GM23338 (cell line): Measurements from ENCODE around the gene SENP6. TPM values are rescaled to one million over a fixed set of nuclear protein-coding genes. Genes with fewer than 3 reads are reported as not detected.
"Not testable (repeated sequence)": the region's sequence is repeated elsewhere in the genome, so short reads cannot be mapped to it uniquely, and the experiment has no call there.

Experiments used
- ATAC-seq: fragments of 200-7000 bp; cut with Tn5 transposase; 3 replicates; pipeline ENCODE4 v1.9.1; 2020
- DNase-seq: peaks from one replicate; pipeline ENCODE4 v3.0.0-alpha.2; 2015; ENCODE audit warnings: low spot score
- H2AFZ ChIP-seq: fragments of 200-600 bp; sonication (generic); 2 replicates; pipeline ENCODE4 v1.8.0; 2016; ENCODE audit warnings: antibody characterized with exemption, mild to moderate bottlenecking, moderate library complexity
- H3F3A ChIP-seq: fragments of 200-600 bp; sonication (generic); replicated peaks from 2 replicates; pipeline ENCODE4 v1.8.0; 2017; ENCODE audit warnings: antibody characterized with exemption, mixed run types, low read depth
- H3K27ac ChIP-seq: fragments of 200-600 bp; sonication (generic); 2 replicates; pipeline ENCODE4 v1.6.1; 2016; ENCODE audit warnings: low read depth
- H3K27me3 ChIP-seq: fragments of 200-600 bp; sonication (generic); 2 replicates; pipeline ENCODE4 v1.8.0; 2016; ENCODE audit warnings: mild to moderate bottlenecking, mixed run types, moderate library complexity; ENCODE audit not compliant: insufficient read depth
- H3K36me3 ChIP-seq: fragments of 200-600 bp; sonication (generic); 2 replicates; pipeline ENCODE4 v1.8.0; 2016; ENCODE audit warnings: mild to moderate bottlenecking; ENCODE audit not compliant: insufficient read depth
- H3K4me1 ChIP-seq: fragments of 200-600 bp; sonication (generic); 2 replicates; pipeline ENCODE4 v1.8.0; 2016; ENCODE audit warnings: mild to moderate bottlenecking, moderate library complexity; ENCODE audit not compliant: insufficient read depth
- H3K4me2 ChIP-seq: fragments of 200-600 bp; sonication (generic); 2 replicates; pipeline ENCODE4 v1.7.1; 2017; ENCODE audit warnings: mixed run types
- H3K4me3 ChIP-seq: fragments of 200-600 bp; sonication (generic); 2 replicates; pipeline ENCODE4 v1.6.1; 2016; ENCODE audit warnings: mixed run types
- H3K79me2 ChIP-seq: fragments of 200-600 bp; sonication (generic); replicated peaks from 2 replicates; pipeline ENCODE4 v1.8.0; 2017; ENCODE audit warnings: mild to moderate bottlenecking; ENCODE audit not compliant: insufficient read depth
- H3K9me2 ChIP-seq: fragments of 200-600 bp; sonication (generic); 2 replicates; pipeline ENCODE4 v1.8.0; 2017; ENCODE audit not compliant: insufficient read depth
- H4K20me1 ChIP-seq: fragments of 200-600 bp; sonication (generic); replicated peaks from 2 replicates; pipeline ENCODE4 v1.8.0; 2017; ENCODE audit warnings: mild to moderate bottlenecking; ENCODE audit not compliant: insufficient read depth
- H3K27ac Mint-ChIP-seq: 2 replicates; pipeline ENCODE4 v1.8.0; 2020; ENCODE audit warnings: inconsistent platforms, mild to moderate bottlenecking, moderate library complexity, mixed read lengths
- H3K27me3 Mint-ChIP-seq: 3 replicates; pipeline ENCODE4 v1.8.0; 2022; ENCODE audit warnings: low read depth, mild to moderate bottlenecking, moderate library complexity, mixed read lengths, inconsistent platforms; ENCODE audit not compliant: insufficient read depth, poor library complexity
- H3K36me3 Mint-ChIP-seq: 3 replicates; pipeline ENCODE4 v1.8.0; 2021; ENCODE audit warnings: low read depth, mild to moderate bottlenecking, inconsistent platforms, moderate library complexity, mixed read lengths
- H3K4me1 Mint-ChIP-seq: 3 replicates; pipeline ENCODE4 v1.8.0; 2020; ENCODE audit warnings: mild to moderate bottlenecking, inconsistent platforms, mixed read lengths
- H3K4me3 Mint-ChIP-seq: 3 replicates; pipeline ENCODE4 v1.8.0; 2021; ENCODE audit warnings: moderate library complexity, mild to moderate bottlenecking, inconsistent platforms, mixed read lengths
- H3K9me3 Mint-ChIP-seq: 3 replicates; pipeline ENCODE4 v1.8.0; 2020; ENCODE audit warnings: moderate library complexity, mild to moderate bottlenecking, inconsistent platforms, mixed read lengths
- CREB1 ChIP-seq: fragments of 250-450 bp; sonication (Bioruptor Pico); IDR thresholded peaks from 2 replicates; pipeline ENCODE4 v1.5.0; 2020; ENCODE audit warnings: low read depth, mild to moderate bottlenecking, moderate library complexity
- ETS1 ChIP-seq: IDR thresholded peaks from 2 replicates; pipeline ENCODE4 v1.6.1; 2016; ENCODE audit warnings: antibody characterized with exemption
- POLR2AphosphoS5 ChIP-seq: IDR thresholded peaks from 2 replicates; pipeline ENCODE4 v1.6.1; 2016; ENCODE audit warnings: antibody characterized with exemption, low read depth
- STAT1 ChIP-seq: IDR thresholded peaks from one replicate; pipeline ENCODE4 v1.6.1; 2016; ENCODE audit warnings: antibody characterized with exemption; ENCODE audit not compliant: unreplicated experiment
- ZNF331 ChIP-seq: fragments of 250-450 bp; sonication (Bioruptor Pico); IDR thresholded peaks from 2 replicates; pipeline ENCODE4 v1.5.0; 2020; ENCODE audit warnings: low read depth, mild to moderate bottlenecking, moderate library complexity
- ZNF462 ChIP-seq: fragments of 250-450 bp; sonication (Bioruptor Pico); IDR thresholded peaks from 2 replicates; pipeline ENCODE4 v1.5.0; 2020; ENCODE audit warnings: mild to moderate bottlenecking, moderate library complexity
- polyA plus RNA-seq: library from polyadenylated mRNA; unstranded; fragments of >200 nt; fragmentation: Nextera tagmentation; extraction: Ambion mirVana; gene quantifications from 2 replicates; pipeline ENCODE4 v1.2.1, GENCODE V29; 2016
- total RNA-seq: library from RNA; depleted of rRNA; stranded (reverse); fragments of >200 nt; shearing (Covaris generic); gene quantifications from 2 replicates; pipeline ENCODE4 v1.2.3, GENCODE V29; 2014

Gene SENP6
- total and polyA plus RNA-seq, 2 experiments from 2014 or later: 66.6 to 114 TPM

- TF ChIP-seq ZNF462 (CRISPR knock-in tag): no peak
- no peak for TF ChIP-seq CREB1
- no peak for TF ChIP-seq ZNF331 (CRISPR knock-in tag)
- TF ChIP-seq STAT1: no peak
- no peak for TF ChIP-seq ETS1
- no peak for TF ChIP-seq POLR2AphosphoS5
Observed at GRCh38 chr6:75626561-75626960, 24.9 kb downstream of the SENP6 start (continued).

DNA sequence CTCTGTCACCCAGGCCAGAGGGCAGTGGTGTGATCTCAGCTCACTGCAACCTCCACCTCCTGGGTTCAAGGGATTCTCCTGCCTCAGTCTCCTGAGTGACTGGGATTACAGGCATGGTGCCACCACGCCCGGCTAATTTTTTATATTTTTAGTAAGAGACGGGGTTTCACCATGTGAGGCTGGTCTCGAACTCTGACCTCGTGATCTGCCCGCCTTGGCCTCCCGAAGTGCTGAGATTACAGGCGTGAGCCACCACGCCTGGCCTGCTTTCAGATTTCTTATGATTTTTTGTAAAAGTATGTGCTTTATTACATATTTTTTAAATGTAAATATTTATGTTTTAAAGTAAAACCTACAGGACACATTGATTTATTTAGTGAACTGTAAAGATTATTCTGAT lies 26.0 kb downstream of the SENP6 start:
- H3K4me3 ChIP-seq, H3K4me3 Mint-ChIP-seq, H3K9me3 Mint-ChIP-seq, H3K27me3 Mint-ChIP-seq, H3K27me3 ChIP-seq, DNase-seq, H3K4me1 ChIP-seq, H3K27ac Mint-ChIP-seq, H3K4me1 Mint-ChIP-seq, H4K20me1 ChIP-seq, H3K4me2 ChIP-seq, H3F3A ChIP-seq, H3K9me2 ChIP-seq, H3K36me3 ChIP-seq, H3K27ac ChIP-seq, H2AFZ ChIP-seq, ATAC-seq: not testable (repeated sequence)
- H3K79me2 ChIP-seq: peaks cover 72% of the 10 kb centered on the region
- peaks cover 33% of the 10 kb centered on the region; the same call in 2 of the 3 replicates for H3K36me3 Mint-ChIP-seq
